NCI-H187 treated with DMSO at 0.1 percent for 48 hours (cell line): ENCODE data around the gene HTT.

Source experiments
- DNase-seq: peaks from one replicate; lab custom pipeline; 2025; lab: John Stamatoyannopoulos, UW

HTT gene

DNA sequence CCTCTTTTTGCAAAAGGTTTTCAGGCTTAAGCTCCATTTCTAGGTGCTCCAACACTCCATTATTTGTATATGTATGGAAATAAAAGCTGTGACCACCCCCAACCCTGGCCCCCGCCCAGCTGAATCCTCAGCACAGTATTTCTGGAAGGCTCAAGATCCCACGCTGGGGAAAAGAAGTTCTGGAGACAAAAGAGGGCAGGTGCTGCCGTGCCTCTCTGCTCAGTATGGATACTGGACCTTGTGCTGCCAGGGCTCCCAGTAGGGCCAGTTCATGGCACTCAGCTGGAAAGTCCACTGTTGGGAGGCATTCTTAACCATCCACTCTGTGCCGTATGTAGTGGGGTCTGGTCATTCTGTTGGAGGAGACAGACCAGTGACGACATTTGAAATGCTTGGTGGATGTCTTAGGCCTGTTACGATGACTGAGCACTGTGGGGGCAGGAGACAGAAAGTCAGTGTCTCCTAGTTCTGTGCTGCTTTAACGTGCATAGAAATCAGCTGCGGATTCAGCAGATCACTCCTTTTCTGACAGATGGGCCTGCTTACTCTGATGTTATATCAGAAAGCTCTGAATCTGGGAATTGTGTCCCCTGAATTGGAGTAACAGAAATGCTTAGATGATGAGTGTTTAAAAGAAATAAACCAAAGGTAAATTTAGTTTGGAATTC is 126.1 kb downstream of the HTT start:
- DNase-seq = no peak

GRCh38 chr4:3201718-3202702 is 127.5 kb downstream of the HTT start:
- DNase-seq = no peak

- no peak for DNase-seq
Observed at GRCh38 chr4:3202836-3203820, 128.6 kb downstream of the HTT start.

DNA sequence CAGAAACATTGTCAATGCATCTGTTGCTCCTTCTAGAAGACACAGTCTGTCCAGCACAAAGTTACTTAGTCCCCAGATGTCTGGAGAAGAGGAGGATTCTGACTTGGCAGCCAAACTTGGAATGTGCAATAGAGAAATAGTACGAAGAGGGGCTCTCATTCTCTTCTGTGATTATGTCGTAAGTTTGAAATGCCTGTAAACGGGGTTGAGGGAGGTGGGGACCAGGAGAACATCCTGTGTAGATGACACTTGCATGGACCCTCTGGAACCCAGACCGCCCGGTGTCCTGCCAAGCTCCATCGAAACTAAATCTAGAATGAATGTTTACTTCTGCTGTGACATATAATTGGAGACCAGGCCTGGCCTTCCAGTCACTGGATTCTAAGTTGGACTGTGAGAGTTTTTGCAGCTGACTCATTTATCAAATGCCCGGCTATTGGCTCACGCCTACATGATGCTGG is 129.5 kb downstream of the HTT start:
- DNase-seq = no peak

- no peak for DNase-seq
Observed at GRCh38 chr4:3205995-3206394, 131.5 kb downstream of the HTT start.

- no peak for DNase-seq
Observed at GRCh38 chr4:3206439-3207100, 132.1 kb downstream of the HTT start.

- DNase-seq = no peak
Observed at GRCh38 chr4:3207531-3208037, 133.1 kb downstream of the HTT start.

DNA sequence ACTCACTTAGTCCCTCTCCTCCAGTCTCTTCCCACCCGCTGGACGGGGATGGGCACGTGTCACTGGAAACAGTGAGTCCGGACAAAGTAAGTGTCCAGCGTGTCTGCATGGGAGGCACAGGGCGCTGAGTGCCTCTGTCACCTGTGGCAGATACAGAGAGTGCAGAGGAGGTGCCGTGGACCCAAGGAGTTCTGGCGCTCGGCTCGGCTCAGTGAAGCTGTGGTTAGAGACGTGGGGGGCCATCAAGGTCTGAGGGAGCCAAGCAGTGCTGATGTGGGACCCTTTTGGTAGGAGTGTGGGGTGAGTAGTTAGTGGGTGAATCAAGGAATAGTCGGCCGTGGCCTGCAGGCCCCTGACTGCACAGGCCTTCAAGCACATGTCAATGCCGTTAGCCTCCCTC is 134.3 kb downstream of the HTT start:
- no peak for DNase-seq

- no peak for DNase-seq
Observed at GRCh38 chr4:3209551-3210325, 135.3 kb downstream of the HTT start.

- no peak for DNase-seq
Observed at GRCh38 chr4:3210467-3210866, 136.0 kb downstream of the HTT start.

- no peak for DNase-seq
Observed at GRCh38 chr4:3211866-3212265, 137.4 kb downstream of the HTT start.

- DNase-seq = no peak
Observed at GRCh38 chr4:3212391-3213105, 138.1 kb downstream of the HTT start.

GRCh38 chr4:3213106-3213425 is 138.6 kb downstream of the HTT start:
- no peak for DNase-seq

GRCh38 chr4:3213661-3214250 is 139.3 kb downstream of the HTT start:
- DNase-seq = no peak

DNA sequence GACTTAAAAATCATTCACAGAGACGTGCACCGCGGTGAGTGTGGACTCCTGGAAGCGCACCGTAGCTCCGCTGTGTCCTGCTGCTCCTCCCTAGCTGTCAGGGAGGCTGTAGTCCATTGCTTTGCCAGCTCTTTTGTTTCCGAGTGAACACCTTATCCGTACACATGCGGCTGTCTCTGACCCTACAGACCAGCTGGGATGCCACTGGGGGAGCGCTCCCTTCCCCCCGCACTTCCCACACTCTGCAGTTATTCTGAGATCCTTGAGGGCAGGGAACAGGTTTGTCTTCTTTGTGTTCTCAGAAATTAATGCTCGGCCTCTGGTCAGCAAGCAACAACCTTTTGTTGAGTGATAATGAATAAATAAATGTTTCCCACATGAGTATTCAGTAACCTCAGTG is 140.8 kb downstream of the HTT start:
- no peak for DNase-seq

- no peak for DNase-seq
Observed at GRCh38 chr4:3215733-3216132, 141.3 kb downstream of the HTT start.

GRCh38 chr4:3217266-3217665 is 142.8 kb downstream of the HTT start:
- no peak for DNase-seq

- DNase-seq = no peak
Observed at GRCh38 chr4:3217771-3218170, 143.3 kb downstream of the HTT start.
